D721Med (cell line): ENCODE results near the gene ITIH4.

ENCODE experiments used
- DNase-seq: peaks from one replicate; pipeline ENCODE4 v3.0.0; 2011; ENCODE audit warnings: low spot score; ENCODE audit not compliant: insufficient read length
- FAIRE-seq: peaks from 2 replicates; lab custom pipeline; 2011; peaks lifted over from hg19 to GRCh38; lab: Jason Lieb, UNC
- CTCF ChIP-seq: IDR thresholded peaks from 2 replicates; pipeline ENCODE4 v1.5.1; 2012; ENCODE audit warnings: mild to moderate bottlenecking, control low read depth; ENCODE audit not compliant: insufficient read depth; ENCODE audit errors: missing control alignments

Gene ITIH4

DNA sequence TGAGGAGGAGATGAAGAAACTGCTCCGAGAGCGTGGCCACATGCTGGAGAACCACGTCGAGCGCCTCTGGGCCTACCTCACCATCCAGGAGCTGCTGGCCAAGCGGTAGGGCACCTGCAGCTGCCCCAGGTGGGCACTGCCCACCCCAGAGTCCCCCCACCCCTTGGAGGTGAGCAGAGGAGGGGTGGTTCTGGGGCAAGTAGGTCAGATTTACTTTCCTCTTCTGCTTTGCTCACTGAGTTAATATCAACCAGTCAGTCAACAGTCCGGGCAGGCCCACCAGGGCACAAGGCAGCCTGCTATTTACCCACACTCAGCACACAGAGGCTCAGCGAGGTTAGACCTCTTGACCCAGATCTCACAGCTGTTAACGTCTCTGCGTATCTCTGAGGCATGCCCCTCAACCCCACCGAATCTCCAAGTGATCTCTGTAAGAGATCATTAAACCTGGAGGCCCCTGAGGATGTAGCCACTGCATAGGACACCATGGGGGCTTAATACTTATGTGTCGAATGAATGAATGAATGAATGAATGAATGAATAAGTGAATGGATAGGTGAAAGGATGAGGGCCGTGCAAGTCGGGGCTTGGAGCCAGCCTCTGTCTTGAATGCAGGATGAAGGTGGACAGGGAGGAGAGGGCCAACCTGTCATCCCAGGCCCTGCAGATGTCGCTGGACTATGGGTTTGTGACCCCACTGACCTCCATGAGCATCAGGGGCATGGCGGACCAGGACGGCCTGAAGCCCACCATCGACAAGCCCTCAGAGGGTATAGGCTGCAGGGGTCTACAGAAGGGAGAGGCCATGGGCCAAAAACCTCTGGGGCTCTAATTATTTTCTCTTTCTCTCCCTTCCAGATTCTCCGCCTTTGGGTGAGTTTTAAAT, 43.9 kb downstream of the ITIH4 start:
- TF ChIP-seq CTCF = no peak
- no peak for DNase-seq
- FAIRE-seq = no peak

- TF ChIP-seq CTCF = no peak
- FAIRE-seq (no peak), DNase-seq (no peak)
These were observed 45.4 kb downstream of the ITIH4 start for GRCh38 chr3:52784931-52785590.

GRCh38 chr3:52784021-52784621, 46.4 kb downstream of the ITIH4 start:
- FAIRE-seq (no peak), DNase-seq (no peak)
- no peak for TF ChIP-seq CTCF

DNA sequence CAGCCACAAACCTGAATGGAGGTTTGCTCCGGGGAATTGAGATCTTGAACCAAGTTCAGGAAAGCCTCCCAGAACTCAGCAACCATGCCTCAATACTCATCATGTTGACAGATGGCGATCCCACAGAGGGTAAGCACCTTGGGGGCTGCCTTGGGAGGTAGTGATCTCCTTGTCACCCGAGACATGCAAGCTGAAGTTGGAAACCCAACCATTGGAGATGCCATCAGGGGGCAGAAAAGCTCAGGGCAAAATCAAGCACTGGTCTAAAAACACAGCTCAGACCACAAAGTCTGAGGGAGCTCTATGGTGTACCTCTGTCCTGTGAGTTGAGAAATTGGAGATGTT, 47.3 kb downstream of the ITIH4 start:
- DNase-seq = no peak
- FAIRE-seq = no peak
- no peak for TF ChIP-seq CTCF

GRCh38 chr3:52782412-52783210, 47.9 kb downstream of the ITIH4 start:
- FAIRE-seq = no peak
- DNase-seq = no peak
- no peak for TF ChIP-seq CTCF

DNA sequence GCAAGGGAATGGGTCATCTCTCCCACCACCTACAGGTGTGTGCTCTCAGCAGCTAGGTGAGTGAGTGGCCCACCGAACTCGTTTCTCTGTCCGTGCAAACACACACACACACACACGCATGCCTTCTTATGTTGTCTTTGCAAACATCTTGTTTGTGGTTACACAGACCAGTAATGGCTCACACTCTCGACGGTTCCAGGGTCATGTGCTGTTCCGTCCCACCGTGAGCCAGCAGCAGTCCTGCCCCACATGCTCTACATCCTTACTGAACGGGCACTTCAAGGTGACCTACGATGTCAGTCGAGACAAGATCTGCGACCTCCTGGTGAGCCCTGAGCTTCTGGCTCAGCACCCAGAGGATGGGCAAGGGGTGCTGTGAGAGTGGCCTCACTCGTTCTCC, 48.7 kb downstream of the ITIH4 start:
- FAIRE-seq (no peak), DNase-seq (no peak)
- TF ChIP-seq CTCF = no peak
